K562 (cell line): ENCODE measurements around the gene KCTD7. TPM values are rescaled to one million over a fixed set of nuclear protein-coding genes. Genes with fewer than 3 reads are reported as not detected.

Source experiments
- ATAC-seq: fragments of 200-7000 bp; cut with Tn5 transposase; 3 replicates; pipeline ENCODE4 v1.9.1; 2020; ENCODE audit warnings: moderate library complexity
- BruUV-seq: library from RNA; stranded (reverse); fragments of 400-500 nt; replicated peaks from 2 replicates; lab custom pipeline; 2021; lab: Mats Ljungman, UMichigan
- CTCF ChIA-PET: fragments of 300-600 bp; formaldehyde crosslinking; extraction: SDS; loops from one replicate; lab custom pipeline; 2021; ENCODE audit warnings: low intra/inter-chr PET ratio; lab: Yijun Ruan, JAX
- POLR2A ChIA-PET: fragments of 300-600, 350-650 bp; sonication (Branson Sonifier 250); formaldehyde crosslinking; extraction: SDS; loops from one replicate; lab custom pipeline; 2021; ENCODE audit warnings: antibody characterized with exemption, inconsistent platforms; lab: Yijun Ruan, JAX
- DNase-seq, 4 experiments: peaks; one replicate each; pipeline versions ENCODE4 v3.0.0 to v3.0.0-alpha.2; 2011 to 2018; ENCODE audit warnings: low spot score in 3 of 4, mixed read lengths in 3 of 4; ENCODE audit errors: extremely low read depth in 1 of 4
- FAIRE-seq: peaks from 2 replicates; lab custom pipeline; 2011; peaks lifted over from hg19 to GRCh38; lab: Jason Lieb, UNC
- H2AFZ ChIP-seq: 2 replicates; pipeline ENCODE4 v1.6.0; 2011; ENCODE audit warnings: low read depth, low read length, control low read depth, inconsistent platforms
- H3K27ac ChIP-seq: fragments of 200-600 bp; 3 replicates; pipeline ENCODE4 v1.8.0; 2011; ENCODE audit warnings: low read depth, mild to moderate bottlenecking, control low read depth, inconsistent platforms, low read length, moderate library complexity, mixed read lengths; ENCODE audit errors: extremely low read depth
- H3K27me3 ChIP-seq, 2 experiments: fragments of 300-600 bp in 1 of 2; 2 replicates in 1 of 2; 3 replicates in 1 of 2; pipeline versions ENCODE4 v1.6.0 to v1.8.0; 2011; ENCODE audit warnings: inconsistent platforms in 2 of 2, low read length in 2 of 2, mild to moderate bottlenecking in 1 of 2, mixed read lengths in 1 of 2, moderate library complexity in 1 of 2; ENCODE audit not compliant: control insufficient read depth in 2 of 2, insufficient read depth in 2 of 2
- H3K36me3 ChIP-seq: fragments of 300-600 bp; 3 replicates; pipeline ENCODE4 v1.8.0; 2011; ENCODE audit warnings: mild to moderate bottlenecking, low read length, inconsistent platforms; ENCODE audit not compliant: control insufficient read depth, insufficient read depth
- H3K4me1 ChIP-seq, 2 experiments: fragments of 200-600 bp in 1 of 2; replicated peaks in 1 of 2; 2 replicates in 1 of 2; 3 replicates in 1 of 2; pipeline versions ENCODE4 v1.5.1 to v1.8.0; 2011; ENCODE audit warnings: inconsistent platforms in 2 of 2, low read length in 2 of 2, mild to moderate bottlenecking in 1 of 2, mixed read lengths in 1 of 2, moderate library complexity in 1 of 2; ENCODE audit not compliant: control insufficient read depth in 2 of 2, insufficient read depth in 2 of 2
- H3K4me2 ChIP-seq: 2 replicates; pipeline ENCODE4 v1.6.1; 2011; ENCODE audit warnings: low read length, control low read depth, inconsistent platforms, mixed read lengths; ENCODE audit not compliant: insufficient read depth
- H3K4me3 ChIP-seq: fragments of 200-600 bp; sonication (generic), shearing (Covaris generic); 2 replicates; pipeline ENCODE4 v1.5.1; 2016; ENCODE audit warnings: control low read depth, inconsistent platforms
- H3K79me2 ChIP-seq: fragments of 200-600 bp; 3 replicates; pipeline ENCODE4 v1.8.0; 2011; ENCODE audit warnings: low read length, inconsistent platforms; ENCODE audit not compliant: control insufficient read depth, insufficient read depth
- H3K9ac ChIP-seq, 2 experiments: 2 replicates each; pipeline versions ENCODE4 v1.6.0 to v1.6.1; 2011; ENCODE audit warnings: low read depth in 2 of 2, low read length in 2 of 2, control low read depth in 1 of 2, inconsistent platforms in 1 of 2, mild to moderate bottlenecking in 1 of 2, mixed read lengths in 1 of 2; ENCODE audit not compliant: insufficient read depth in 1 of 2
- H3K9me1 ChIP-seq: one replicate; pipeline ENCODE4 v1.6.0; 2011; ENCODE audit warnings: inconsistent platforms, mild to moderate bottlenecking, low read length, moderate library complexity; ENCODE audit not compliant: control insufficient read depth, insufficient read depth
- H3K9me3 ChIP-seq: replicated peaks from 2 replicates; pipeline ENCODE4 v1.5.1; 2011; ENCODE audit warnings: low read depth, low read length, inconsistent platforms; ENCODE audit not compliant: control insufficient read depth, insufficient read depth
- H4K20me1 ChIP-seq: replicated peaks from 2 replicates; pipeline ENCODE4 v1.6.1; 2011; ENCODE audit warnings: low read length, inconsistent platforms, mixed read lengths; ENCODE audit not compliant: control insufficient read depth, insufficient read depth
- BDP1 ChIP-seq: IDR thresholded peaks from 3 replicates; pipeline ENCODE4 v1.6.1; 2011; ENCODE audit not compliant: insufficient read length, insufficient read depth
- CBX2 ChIP-seq: fragments of 200-600 bp; sonication (generic); IDR thresholded peaks from one replicate; pipeline ENCODE4 v1.6.1; 2012; ENCODE audit warnings: mild to moderate bottlenecking, low read length, inconsistent platforms; ENCODE audit not compliant: insufficient read depth, poor library complexity, severe bottlenecking
- EP300 ChIP-seq: IDR thresholded peaks from 2 replicates; pipeline ENCODE4 v1.6.1; 2012; ENCODE audit warnings: low read length, improper control_type of control experiment
- FOXJ3 ChIP-seq: sonication (generic); formaldehyde crosslinking; IDR thresholded peaks from 2 replicates; pipeline ENCODE4 v1.4.0; 2020; ENCODE audit warnings: mild to moderate bottlenecking, missing genetic modification reagents
- FOXK1 ChIP-seq: sonication (generic); formaldehyde crosslinking; IDR thresholded peaks from 2 replicates; pipeline ENCODE4 v1.8.0; 2022; ENCODE audit warnings: missing genetic modification reagents, mild to moderate bottlenecking, borderline replicate concordance
- HMGN3 ChIP-seq: IDR thresholded peaks from 2 replicates; pipeline ENCODE4 v1.6.1; 2011; ENCODE audit warnings: borderline replicate concordance, low read depth, mild to moderate bottlenecking, mixed read lengths, low read length; ENCODE audit not compliant: insufficient read length; ENCODE audit errors: extremely low read depth
- MAX ChIP-seq: sonication (generic); formaldehyde crosslinking; IDR thresholded peaks from 2 replicates; pipeline ENCODE4 v1.9.0; 2022; ENCODE audit warnings: mild to moderate bottlenecking, missing genetic modification reagents
- SPI1 ChIP-seq: IDR thresholded peaks from 2 replicates; pipeline ENCODE4 v1.6.1; 2011; ENCODE audit warnings: low read depth, low read length, control low read depth, borderline replicate concordance
- TRIM28 ChIP-seq: fragments of 450-650 bp; IDR thresholded peaks from 2 replicates; pipeline ENCODE4 v1.6.1; 2017
- ZNF232 ChIP-seq: sonication (generic); formaldehyde crosslinking; IDR thresholded peaks from 2 replicates; pipeline ENCODE4 v1.8.0; 2022; ENCODE audit warnings: mild to moderate bottlenecking, missing genetic modification reagents
- ZNF311 ChIP-seq: fragments of 250-450 bp; sonication (Bioruptor Pico); IDR thresholded peaks from 2 replicates; pipeline ENCODE4 v1.4.0; 2020; ENCODE audit warnings: mild to moderate bottlenecking, moderate library complexity
- ZNF707 ChIP-seq: fragments of 250-450 bp; sonication (Bioruptor Pico); conservative IDR thresholded peaks from 2 replicates; pipeline ENCODE4 v1.8.0; 2022; ENCODE audit warnings: inconsistent platforms, mild to moderate bottlenecking, moderate library complexity
- WGBS: fragments of 100-300 bp; shearing (Covaris generic); methylation state at CpG from one replicate; pipeline ENCODE4 v1.1.6; 2016; ENCODE audit warnings: low coverage, mixed read lengths; ENCODE audit not compliant: insufficient coverage; ENCODE audit errors: missing lambda C conversion rate; 5-methylcytosine and 5-hydroxymethylcytosine counted together
- in situ Hi-C: fragments of 300-500 bp; cut with MboI; formaldehyde crosslinking; loops from 4 replicates; pipeline ENCODE4 v1.15.0; 2018; ENCODE audit warnings: inconsistent platforms, mixed read lengths
- intact Hi-C: fragments of 100-400 bp; cut with micrococcal nuclease; formaldehyde crosslinking; loops from 2 replicates; pipeline ENCODE4 v1.14.2; 2022
- polyA plus RNA-seq, 8 experiments: library from polyadenylated mRNA; depleted of rRNA in 4 of 8; stranded (reverse) in 5 of 8; unstranded in 3 of 8; fragments of >200 nt; fragmentation: Nextera tagmentation in 2 of 8; fragmentation: Illumina TruSeq in 1 of 8; extraction: Ambion mirVana in 2 of 8; extraction: Trizol in 1 of 8; gene quantifications; 2 replicates each; pipeline versions ENCODE4 v1.2.1 to v1.2.3, GENCODE V29; 2011 to 2014; ENCODE audit warnings: inconsistent platforms in 1 of 8, missing spikeins in 1 of 8
- total RNA-seq, 7 experiments: library from RNA; depleted of rRNA in 6 of 7; stranded (reverse); fragments of >200 nt in 6 of 7; fragmentation: Illumina TruSeq in 2 of 7; extraction: Trizol in 2 of 7; gene quantifications; 2 replicates each; pipeline versions ENCODE4 v1.2.1 to v1.2.3, GENCODE V29; 2011 to 2021; ENCODE audit warnings: low replicate concordance in 1 of 7
- TF ChIP-seq, protein P1 (sequence below): fragments of 450-650 bp; IDR thresholded peaks from 2 replicates; pipeline ENCODE4 v1.6.1; 2018; ENCODE audit not compliant: partially characterized antibody

The KCTD7 gene
- total and polyA plus RNA-seq, 9 of the 15 experiments (the other 6 are each of a cell fraction or from before 2014, with no cell fraction given), result 1.5 to 26.0 (median 9.0) TPM

DNA sequence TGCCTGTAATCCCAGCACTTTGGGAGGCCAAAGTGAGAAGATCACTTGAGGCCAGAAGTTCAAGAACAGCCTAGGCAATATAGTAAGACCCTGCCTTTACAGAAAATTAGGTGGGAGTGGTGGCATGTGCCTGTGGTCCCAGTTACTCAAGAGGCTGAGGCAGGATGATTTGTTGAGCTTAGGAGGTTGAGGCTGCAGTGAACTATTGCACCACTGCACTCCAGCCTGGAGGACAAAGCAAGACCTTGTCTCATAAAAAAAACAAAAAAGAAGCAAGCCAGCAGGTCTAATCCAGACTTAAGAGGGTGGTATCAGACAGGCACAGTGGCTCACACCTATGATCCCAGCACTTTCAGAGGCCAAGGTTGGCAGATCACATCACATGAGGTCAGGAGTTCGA, 24.5 kb upstream of the KCTD7 start:
- Histone ChIP-seq H3K9me3 (no peaks in the 10 kb centered on the region), H3K27ac (no peak overlapping the region), H3K4me2 (no peak overlapping the region), H3K9me1 (no peaks in the 10 kb centered on the region), H3K27me3 (no peaks in the 10 kb centered on the region), H3K4me3 (no peak overlapping the region), H3K4me1 (peaks cover 0 to 11% of the 10 kb centered on the region in 2 experiments; a peak in 3 of 5 replicates), H2AFZ (no peak overlapping the region), H4K20me1 (no peaks in the 10 kb centered on the region), H3K36me3 (no peaks in the 10 kb centered on the region), H3K79me2 (no peaks in the 10 kb centered on the region), H3K9ac (no peak overlapping the region)
- DNase-seq (no peak), FAIRE-seq (no peak), ATAC-seq (no peak)
- intact Hi-C loops (no loop called here), in situ Hi-C loops (no loop called here)
- ChIA-PET CTCF (no interaction called here), POLR2A (interaction anchor here (0.6 kb wide), 1 partner anchor 23 kb away, joined by 3 read pairs; no protein-coding TSS in a partner anchor)
- 6% methylated on average over 1 of the region's 1 CpG for WGBS
- no TSS peak for BruUV-seq
- TF ChIP-seq ZNF232 (CRISPR knock-in tag) (no peak), ZNF311 (CRISPR knock-in tag) (no peak), ZNF707 (CRISPR knock-in tag) (no peak), BDP1 (no peak), EP300 (no peak), HMGN3 (no peak), CBX2 (no peak), SPI1 (no peak), FOXK1 (CRISPR knock-in tag) (no peak), TRIM28 (no peak), MAX (CRISPR knock-in tag) (no peak), FOXJ3 (CRISPR knock-in tag) (no peak)
- TF ChIP-seq, protein P1, sequence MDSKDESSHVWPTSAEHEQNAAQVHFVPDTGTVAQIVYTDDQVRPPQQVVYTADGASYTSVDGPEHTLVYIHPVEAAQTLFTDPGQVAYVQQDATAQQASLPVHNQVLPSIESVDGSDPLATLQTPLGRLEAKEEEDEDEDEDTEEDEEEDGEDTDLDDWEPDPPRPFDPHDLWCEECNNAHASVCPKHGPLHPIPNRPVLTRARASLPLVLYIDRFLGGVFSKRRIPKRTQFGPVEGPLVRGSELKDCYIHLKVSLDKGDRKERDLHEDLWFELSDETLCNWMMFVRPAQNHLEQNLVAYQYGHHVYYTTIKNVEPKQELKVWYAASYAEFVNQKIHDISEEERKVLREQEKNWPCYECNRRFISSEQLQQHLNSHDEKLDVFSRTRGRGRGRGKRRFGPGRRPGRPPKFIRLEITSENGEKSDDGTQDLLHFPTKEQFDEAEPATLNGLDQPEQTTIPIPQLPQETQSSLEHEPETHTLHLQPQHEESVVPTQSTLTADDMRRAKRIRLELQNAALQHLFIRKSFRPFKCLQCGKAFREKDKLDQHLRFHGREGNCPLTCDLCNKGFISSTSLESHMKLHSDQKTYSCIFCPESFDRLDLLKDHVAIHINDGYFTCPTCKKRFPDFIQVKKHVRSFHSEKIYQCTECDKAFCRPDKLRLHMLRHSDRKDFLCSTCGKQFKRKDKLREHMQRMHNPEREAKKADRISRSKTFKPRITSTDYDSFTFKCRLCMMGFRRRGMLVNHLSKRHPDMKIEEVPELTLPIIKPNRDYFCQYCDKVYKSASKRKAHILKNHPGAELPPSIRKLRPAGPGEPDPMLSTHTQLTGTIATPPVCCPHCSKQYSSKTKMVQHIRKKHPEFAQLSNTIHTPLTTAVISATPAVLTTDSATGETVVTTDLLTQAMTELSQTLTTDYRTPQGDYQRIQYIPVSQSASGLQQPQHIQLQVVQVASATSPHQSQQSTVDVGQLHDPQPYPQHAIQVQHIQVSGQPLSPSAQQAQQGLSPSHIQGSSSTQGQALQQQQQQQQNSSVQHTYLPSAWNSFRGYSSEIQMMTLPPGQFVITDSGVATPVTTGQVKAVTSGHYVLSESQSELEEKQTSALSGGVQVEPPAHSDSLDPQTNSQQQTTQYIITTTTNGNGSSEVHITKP, result no peak
